K562 (cell line): ENCODE results near the gene CCDC136. TPM values are rescaled to one million over a fixed set of nuclear protein-coding genes. Genes with fewer than 3 reads are reported as not detected.

Experiments used
- ATAC-seq: fragments of 200-7000 bp; cut with Tn5 transposase; 3 replicates; pipeline ENCODE4 v1.9.1; 2020; ENCODE audit warnings: moderate library complexity
- BruUV-seq: library from RNA; stranded (reverse); fragments of 400-500 nt; replicated peaks from 2 replicates; lab custom pipeline; 2021; lab: Mats Ljungman, UMichigan
- CTCF ChIA-PET: fragments of 300-600 bp; formaldehyde crosslinking; extraction: SDS; loops from one replicate; lab custom pipeline; 2021; ENCODE audit warnings: low intra/inter-chr PET ratio; lab: Yijun Ruan, JAX
- POLR2A ChIA-PET: fragments of 300-600, 350-650 bp; sonication (Branson Sonifier 250); formaldehyde crosslinking; extraction: SDS; loops from one replicate; lab custom pipeline; 2021; ENCODE audit warnings: antibody characterized with exemption, inconsistent platforms; lab: Yijun Ruan, JAX
- DNase-seq, 4 experiments: peaks; one replicate each; pipeline versions ENCODE4 v3.0.0 to v3.0.0-alpha.2; 2011 to 2018; ENCODE audit warnings: low spot score in 3 of 4, mixed read lengths in 3 of 4; ENCODE audit errors: extremely low read depth in 1 of 4
- FAIRE-seq: peaks from 2 replicates; lab custom pipeline; 2011; peaks lifted over from hg19 to GRCh38; lab: Jason Lieb, UNC
- H2AFZ ChIP-seq: 2 replicates; pipeline ENCODE4 v1.6.0; 2011; ENCODE audit warnings: low read depth, low read length, control low read depth, inconsistent platforms
- H3K27ac ChIP-seq: fragments of 200-600 bp; 3 replicates; pipeline ENCODE4 v1.8.0; 2011; ENCODE audit warnings: low read depth, mild to moderate bottlenecking, control low read depth, inconsistent platforms, low read length, moderate library complexity, mixed read lengths; ENCODE audit errors: extremely low read depth
- H3K27me3 ChIP-seq, 2 experiments: fragments of 300-600 bp in 1 of 2; 2 replicates in 1 of 2; 3 replicates in 1 of 2; pipeline versions ENCODE4 v1.6.0 to v1.8.0; 2011; ENCODE audit warnings: inconsistent platforms in 2 of 2, low read length in 2 of 2, mild to moderate bottlenecking in 1 of 2, mixed read lengths in 1 of 2, moderate library complexity in 1 of 2; ENCODE audit not compliant: control insufficient read depth in 2 of 2, insufficient read depth in 2 of 2
- H3K36me3 ChIP-seq: fragments of 300-600 bp; 3 replicates; pipeline ENCODE4 v1.8.0; 2011; ENCODE audit warnings: mild to moderate bottlenecking, low read length, inconsistent platforms; ENCODE audit not compliant: control insufficient read depth, insufficient read depth
- H3K4me1 ChIP-seq, 2 experiments: fragments of 200-600 bp in 1 of 2; replicated peaks in 1 of 2; 2 replicates in 1 of 2; 3 replicates in 1 of 2; pipeline versions ENCODE4 v1.5.1 to v1.8.0; 2011; ENCODE audit warnings: inconsistent platforms in 2 of 2, low read length in 2 of 2, mild to moderate bottlenecking in 1 of 2, mixed read lengths in 1 of 2, moderate library complexity in 1 of 2; ENCODE audit not compliant: control insufficient read depth in 2 of 2, insufficient read depth in 2 of 2
- H3K4me2 ChIP-seq: 2 replicates; pipeline ENCODE4 v1.6.1; 2011; ENCODE audit warnings: low read length, control low read depth, inconsistent platforms, mixed read lengths; ENCODE audit not compliant: insufficient read depth
- H3K4me3 ChIP-seq: fragments of 200-600 bp; sonication (generic), shearing (Covaris generic); 2 replicates; pipeline ENCODE4 v1.5.1; 2016; ENCODE audit warnings: control low read depth, inconsistent platforms
- H3K79me2 ChIP-seq: fragments of 200-600 bp; 3 replicates; pipeline ENCODE4 v1.8.0; 2011; ENCODE audit warnings: low read length, inconsistent platforms; ENCODE audit not compliant: control insufficient read depth, insufficient read depth
- H3K9ac ChIP-seq, 2 experiments: 2 replicates each; pipeline versions ENCODE4 v1.6.0 to v1.6.1; 2011; ENCODE audit warnings: low read depth in 2 of 2, low read length in 2 of 2, control low read depth in 1 of 2, inconsistent platforms in 1 of 2, mild to moderate bottlenecking in 1 of 2, mixed read lengths in 1 of 2; ENCODE audit not compliant: insufficient read depth in 1 of 2
- H3K9me1 ChIP-seq: one replicate; pipeline ENCODE4 v1.6.0; 2011; ENCODE audit warnings: inconsistent platforms, mild to moderate bottlenecking, low read length, moderate library complexity; ENCODE audit not compliant: control insufficient read depth, insufficient read depth
- H3K9me3 ChIP-seq: replicated peaks from 2 replicates; pipeline ENCODE4 v1.5.1; 2011; ENCODE audit warnings: low read depth, low read length, inconsistent platforms; ENCODE audit not compliant: control insufficient read depth, insufficient read depth
- H4K20me1 ChIP-seq: replicated peaks from 2 replicates; pipeline ENCODE4 v1.6.1; 2011; ENCODE audit warnings: low read length, inconsistent platforms, mixed read lengths; ENCODE audit not compliant: control insufficient read depth, insufficient read depth
- ARID3A ChIP-seq: IDR thresholded peaks from 2 replicates; pipeline ENCODE4 v1.6.1; 2012; ENCODE audit warnings: low read depth, low read length, improper control_type of control experiment, borderline replicate concordance
- MTF1 ChIP-seq: fragments of 250-450 bp; sonication (Bioruptor Pico); IDR thresholded peaks from 2 replicates; pipeline ENCODE4 v1.9.0; 2021; ENCODE audit warnings: moderate library complexity, mild to moderate bottlenecking, inconsistent platforms, borderline replicate concordance
- RAD21 ChIP-seq, 2 experiments: fragments of 250-450 bp in 1 of 2; fragments of 450-650 bp in 1 of 2; sonication (Bioruptor Pico) in 1 of 2; formaldehyde crosslinking in 1 of 2; IDR thresholded peaks in 1 of 2; conservative IDR thresholded peaks in 1 of 2; 2 replicates each; pipeline versions ENCODE4 v1.4.0 to v1.8.0; 2020 to 2022; ENCODE audit warnings: mild to moderate bottlenecking in 2 of 2, moderate library complexity in 1 of 2
- RBFOX2 ChIP-seq: fragments of 200-400 bp; formaldehyde crosslinking; IDR thresholded peaks from 2 replicates; pipeline ENCODE4 v1.6.1; 2017; ENCODE audit warnings: low read depth, mild to moderate bottlenecking, low read length, moderate library complexity
- SETDB1 ChIP-seq: IDR thresholded peaks from one replicate; pipeline ENCODE4 v1.6.1; 2012; ENCODE audit warnings: low read length, control low read depth, inconsistent platforms
- ZNF146 ChIP-seq: IDR thresholded peaks from one replicate; pipeline ENCODE4 v1.6.1; 2018; ENCODE audit warnings: missing compliant biosample characterization; ENCODE audit not compliant: unreplicated experiment
- WGBS: fragments of 100-300 bp; shearing (Covaris generic); methylation state at CpG from one replicate; pipeline ENCODE4 v1.1.6; 2016; ENCODE audit warnings: low coverage, mixed read lengths; ENCODE audit not compliant: insufficient coverage; ENCODE audit errors: missing lambda C conversion rate; 5-methylcytosine and 5-hydroxymethylcytosine counted together
- in situ Hi-C: fragments of 300-500 bp; cut with MboI; formaldehyde crosslinking; loops from 4 replicates; pipeline ENCODE4 v1.15.0; 2018; ENCODE audit warnings: inconsistent platforms, mixed read lengths
- intact Hi-C: fragments of 100-400 bp; cut with micrococcal nuclease; formaldehyde crosslinking; loops from 2 replicates; pipeline ENCODE4 v1.14.2; 2022
- polyA plus RNA-seq, 8 experiments: library from polyadenylated mRNA; depleted of rRNA in 4 of 8; stranded (reverse) in 5 of 8; unstranded in 3 of 8; fragments of >200 nt; fragmentation: Nextera tagmentation in 2 of 8; fragmentation: Illumina TruSeq in 1 of 8; extraction: Ambion mirVana in 2 of 8; extraction: Trizol in 1 of 8; gene quantifications; 2 replicates each; pipeline versions ENCODE4 v1.2.1 to v1.2.3, GENCODE V29; 2011 to 2014; ENCODE audit warnings: inconsistent platforms in 1 of 8, missing spikeins in 1 of 8
- total RNA-seq, 7 experiments: library from RNA; depleted of rRNA in 6 of 7; stranded (reverse); fragments of >200 nt in 6 of 7; fragmentation: Illumina TruSeq in 2 of 7; extraction: Trizol in 2 of 7; gene quantifications; 2 replicates each; pipeline versions ENCODE4 v1.2.1 to v1.2.3, GENCODE V29; 2011 to 2021; ENCODE audit warnings: low replicate concordance in 1 of 7

CCDC136 gene
- total and polyA plus RNA-seq, 9 of the 15 experiments (the other 6 are each of a cell fraction or from before 2014, with no cell fraction given) = 2.4 to 40.8 (median 26.5) TPM

GRCh38 chr7:128794020-128794419, 2.3 kb downstream of the CCDC136 start (continued):
- TF ChIP-seq ARID3A (no peak), RBFOX2 (peak; percentile 16; the same call in 1 of the 2 replicates), ZNF146 (CRISPR knock-in tag) (no peak), SETDB1 (no peak), RAD21 (CRISPR knock-in tag; conservative IDR thresholded peaks at IDR 0.05 in 1 of 2, IDR thresholded peaks at IDR 0.05 in 1 of 2) (peak in 1 of 2 experiments; percentile 35; a peak in 2 of 4 replicates)

- intact Hi-C loops (loop anchor here (5.0 kb wide), 1 partner anchor 88 kb away; no protein-coding TSS in a partner anchor), in situ Hi-C loops (no loop called here)
- Histone ChIP-seq H3K9ac (peak overlapping the region in 1 of 2 experiments; percentile 56; a peak in 1 of 4 replicates), H3K27ac (no peak overlapping the region), H2AFZ (no peak overlapping the region), H3K9me3 (no peaks in the 10 kb centered on the region), H3K79me2 (peaks cover 9% of the 10 kb centered on the region; the same call in 2 of the 3 replicates), H3K36me3 (peaks cover 17% of the 10 kb centered on the region; the same call in 2 of the 3 replicates), H3K9me1 (no peaks in the 10 kb centered on the region), H4K20me1 (no peaks in the 10 kb centered on the region), H3K4me1 (peaks cover 18 to 41% of the 10 kb centered on the region in 2 experiments), H3K27me3 (no peaks in the 10 kb centered on the region), H3K4me2 (no peak overlapping the region), H3K4me3 (no peak overlapping the region)
- ATAC-seq (no peak), DNase-seq (no peak), FAIRE-seq (no peak)
- 84% methylated on average over 8 of the region's 8 CpGs for WGBS
- no peak for TF ChIP-seq MTF1 (CRISPR knock-in tag)
- 0 out of 2 replicates have a peak, but pooled peaks have one; percentile 29 for TF ChIP-seq RBFOX2
- BruUV-seq = no TSS peak
- ChIA-PET POLR2A (interaction anchor here (0.6 to 2.0 kb wide), 8 partner anchors 9 to 69 kb away, joined by 3 to 7 read pairs (median 4); no protein-coding TSS in a partner anchor), CTCF (interaction anchor here (1.5 kb wide), 1 partner anchor 86 kb away, joined by 3 read pairs; no protein-coding TSS in a partner anchor)
Observed at GRCh38 chr7:128794436-128794835, 2.7 kb downstream of the CCDC136 start.
